Panc1 (cell line): ENCODE measurements around the gene NXPH4. TPM values are rescaled to one million over a fixed set of nuclear protein-coding genes. Genes with fewer than 3 reads are reported as not detected.

Experiments
- ATAC-seq: fragments of 200-7000 bp; cut with Tn5 transposase; 2 replicates; pipeline ENCODE4 v1.9.1; 2020; ENCODE audit warnings: mild to moderate bottlenecking, moderate library complexity
- BruUV-seq: library from RNA; stranded (reverse); fragments of 400-500 nt; replicated peaks from 2 replicates; lab custom pipeline; 2021; lab: Mats Ljungman, UMichigan
- CTCF ChIA-PET: fragments of 300-600 bp; sonication (Branson Sonifier 250); formaldehyde crosslinking; loops from one replicate; lab custom pipeline; 2022; ENCODE audit warnings: antibody characterized with exemption; lab: Charles Lee
- POLR2A ChIA-PET: fragments of 300-600 bp; sonication (Branson Sonifier 250); formaldehyde crosslinking; loops from one replicate; lab custom pipeline; 2022; ENCODE audit warnings: antibody characterized with exemption; lab: Charles Lee
- DNase-seq: peaks from one replicate; pipeline ENCODE4 v3.0.0-alpha.2; 2010; ENCODE audit warnings: low read depth, low spot score
- H3K27ac ChIP-seq: 2 replicates; pipeline ENCODE4 v1.5.1; 2011; ENCODE audit warnings: mild to moderate bottlenecking, low read length, inconsistent platforms
- H3K27me3 ChIP-seq: fragments of 200-500 bp; sonication (Bioruptor generic); 2 replicates; pipeline ENCODE4 v1.6.0; 2014; ENCODE audit warnings: low read length, inconsistent platforms; ENCODE audit not compliant: control insufficient read depth, insufficient read depth
- H3K36me3 ChIP-seq: fragments of 200-500 bp; sonication (Bioruptor generic); 2 replicates; pipeline ENCODE4 v1.5.1; 2014; ENCODE audit warnings: inconsistent platforms, mild to moderate bottlenecking, low read length, moderate library complexity; ENCODE audit not compliant: control insufficient read depth, insufficient read depth
- H3K4me1 ChIP-seq: 2 replicates; pipeline ENCODE4 v1.5.1; 2011; ENCODE audit warnings: inconsistent platforms, mild to moderate bottlenecking, low read length, moderate library complexity; ENCODE audit not compliant: control insufficient read depth, insufficient read depth
- H3K4me3 ChIP-seq, 2 experiments: 2 replicates each; pipeline ENCODE4 v1.5.1; 2011 to 2012; ENCODE audit warnings: low read depth in 2 of 2, low read length in 2 of 2, mild to moderate bottlenecking in 2 of 2, inconsistent platforms in 1 of 2, moderate library complexity in 1 of 2
- H3K9me3 ChIP-seq: fragments of 200-500 bp; sonication (Bioruptor generic); 2 replicates; pipeline ENCODE4 v1.5.1; 2014; ENCODE audit warnings: low read depth, mild to moderate bottlenecking, inconsistent platforms, low read length, moderate library complexity; ENCODE audit not compliant: control insufficient read depth, insufficient read depth
- CTCF ChIP-seq: fragments of 450-650 bp; IDR thresholded peaks from 2 replicates; pipeline ENCODE4 v1.5.1; 2017; ENCODE audit warnings: mild to moderate bottlenecking
- POLR2AphosphoS5 ChIP-seq: IDR thresholded peaks from 2 replicates; pipeline ENCODE4 v1.6.1; 2012; ENCODE audit warnings: mild to moderate bottlenecking, low read depth, low read length, moderate library complexity
- REST ChIP-seq, 2 experiments: IDR thresholded peaks; 2 replicates each; pipeline ENCODE4 v1.6.1; 2011 to 2012; ENCODE audit warnings: low read depth in 2 of 2, control low read depth in 1 of 2, low read length in 1 of 2, mild to moderate bottlenecking in 1 of 2, moderate library complexity in 1 of 2; ENCODE audit not compliant: insufficient read depth in 1 of 2
- SIN3A ChIP-seq: IDR thresholded peaks from 2 replicates; pipeline ENCODE4 v1.6.1; 2012; ENCODE audit warnings: low read depth, mild to moderate bottlenecking, low read length, moderate library complexity, borderline replicate concordance; ENCODE audit not compliant: insufficient read depth
- TCF7L2 ChIP-seq: IDR thresholded peaks from 2 replicates; pipeline ENCODE4 v1.6.1; 2011; ENCODE audit warnings: mild to moderate bottlenecking, low read depth, low read length, inconsistent platforms
- in situ Hi-C: cut with HindIII; loops from 2 replicates; pipeline ENCODE4 v1.10.0; 2016; ENCODE audit warnings: low sequenced_read_pairs, low pct_unique_long_range_greater_than_20kb
- intact Hi-C: fragments of 100-400 bp; cut with micrococcal nuclease; formaldehyde crosslinking; loops from one replicate; pipeline ENCODE4 v1.10.0; 2022; ENCODE audit not compliant: unreplicated experiment
- total RNA-seq: library from RNA; stranded (reverse); gene quantifications from one replicate; pipeline ENCODE4 v1.2.1, GENCODE V29; 2021; ENCODE audit not compliant: unreplicated experiment

NXPH4 gene
- total RNA-seq, 1 experiment from 2014 or later, result 2.1 TPM

- Histone ChIP-seq H3K4me1 (no peaks in the 10 kb centered on the region), H3K36me3 (no peaks in the 10 kb centered on the region), H3K27ac (no peak overlapping the region), H3K4me3 (no peak overlapping the region), H3K9me3 (no peaks in the 10 kb centered on the region), H3K27me3 (no peaks in the 10 kb centered on the region)
- DNase-seq, result no peak
- CTCF ChIA-PET, result interaction anchor here (0.6 kb wide), 1 partner anchor 57 kb away, joined by 4 read pairs; no protein-coding TSS in a partner anchor
- intact Hi-C loops, result no loop called here
- TF ChIP-seq CTCF (no peak), SIN3A (no peak), TCF7L2 (no peak), REST (IDR thresholded peaks at IDR 0.05; ENCODE audit: insufficient read depth in 1 of 2, low read depth in 2 of 2, low read length in 1 of 2) (no peak), POLR2AphosphoS5 (no peak)
- no TSS peak for BruUV-seq
- POLR2A ChIA-PET, result no interaction called here
- in situ Hi-C loops, result no loop called here
- ATAC-seq, result no peak
These were observed 35.5 kb upstream of the NXPH4 start for GRCh38 chr12:57181072-57181471.

- H3K36me3 ChIP-seq, result no peaks in the 10 kb centered on the region
- in situ Hi-C loops (no loop called here), intact Hi-C loops (no loop called here)
- no peaks in the 10 kb centered on the region for H3K27me3 ChIP-seq
- no peak overlapping the region for H3K4me3 ChIP-seq
- CTCF ChIA-PET, result interaction anchor here (0.6 to 1.1 kb wide), 7 partner anchors 36 to 165 kb away, joined by 3 to 14 read pairs (median 4); partner anchors contain the start of gene STAT6
- POLR2A ChIA-PET, result no interaction called here
- BruUV-seq, result no TSS peak
- DNase-seq (no peak), ATAC-seq (no peak)
- TF ChIP-seq SIN3A (no peak), CTCF (no peak), POLR2AphosphoS5 (no peak)
- H3K4me1 ChIP-seq, result no peaks in the 10 kb centered on the region
- no peak overlapping the region for H3K27ac ChIP-seq
- H3K9me3 ChIP-seq, result no peaks in the 10 kb centered on the region
These were observed 34.9 kb upstream of the NXPH4 start for GRCh38 chr12:57181561-57182155.
